DND-41 (cell line): Measurements from ENCODE around the gene SNAPC4.

Experiments used
- ATAC-seq: fragments of 200-7000 bp; cut with Tn5 transposase; 3 replicates; pipeline ENCODE4 v1.9.1; 2021; ENCODE audit warnings: low read depth; ENCODE audit not compliant: insufficient read depth
- DNase-seq: peaks from one replicate; pipeline ENCODE4 v3.0.0-alpha.2; 2020
- H2AFZ ChIP-seq: 2 replicates; pipeline ENCODE4 v1.6.0; 2012; ENCODE audit warnings: low read depth, low read length
- H3K27ac ChIP-seq: 2 replicates; pipeline ENCODE4 v1.5.1; 2012; ENCODE audit warnings: low read length, inconsistent platforms
- H3K27me3 ChIP-seq: fragments of 200-600 bp; sonication (generic); 2 replicates; pipeline ENCODE4 v1.6.0; 2012; ENCODE audit warnings: low read length, mild to moderate bottlenecking, inconsistent platforms; ENCODE audit not compliant: insufficient read depth, poor library complexity
- H3K36me3 ChIP-seq: 2 replicates; pipeline ENCODE4 v1.5.1; 2012; ENCODE audit warnings: low read length, inconsistent platforms; ENCODE audit not compliant: insufficient read depth
- H3K4me1 ChIP-seq: 2 replicates; pipeline ENCODE4 v1.5.1; 2012; ENCODE audit warnings: mild to moderate bottlenecking, low read length; ENCODE audit not compliant: insufficient read depth
- H3K4me2 ChIP-seq: 2 replicates; pipeline ENCODE4 v1.6.0; 2012; ENCODE audit warnings: mild to moderate bottlenecking, moderate library complexity, low read length, inconsistent platforms; ENCODE audit not compliant: insufficient read depth
- H3K4me3 ChIP-seq, 2 experiments: fragments of 200-600 bp in 1 of 2; shearing (Covaris generic) in 1 of 2; 2 replicates each; pipeline ENCODE4 v1.5.1; 2012 to 2016; ENCODE audit warnings: inconsistent platforms in 2 of 2, low read length in 2 of 2, mild to moderate bottlenecking in 2 of 2, low read depth in 1 of 2, moderate library complexity in 1 of 2
- H3K79me2 ChIP-seq: 2 replicates; pipeline ENCODE4 v1.6.0; 2012; ENCODE audit warnings: low read length, inconsistent platforms; ENCODE audit not compliant: insufficient read depth
- H3K9ac ChIP-seq: 2 replicates; pipeline ENCODE4 v1.6.0; 2012; ENCODE audit warnings: low read depth, mild to moderate bottlenecking, inconsistent platforms, low read length, moderate library complexity
- H3K9me3 ChIP-seq: 2 replicates; pipeline ENCODE4 v1.5.1; 2012; ENCODE audit warnings: low read length, moderate library complexity, mild to moderate bottlenecking, inconsistent platforms; ENCODE audit not compliant: insufficient read depth, severe bottlenecking
- H4K20me1 ChIP-seq: 2 replicates; pipeline ENCODE4 v1.6.0; 2012; ENCODE audit warnings: low read length; ENCODE audit not compliant: insufficient read depth
- CTCF ChIP-seq: IDR thresholded peaks from 2 replicates; pipeline ENCODE4 v1.5.1; 2012; ENCODE audit warnings: borderline replicate concordance, low read length, moderate library complexity, mild to moderate bottlenecking; ENCODE audit not compliant: poor library complexity, severe bottlenecking; ENCODE audit errors: extremely low read depth
- EZH2 ChIP-seq: IDR thresholded peaks from 3 replicates; pipeline ENCODE4 v1.6.1; 2012; ENCODE audit warnings: borderline replicate concordance, low read depth, mild to moderate bottlenecking, moderate library complexity, low read length, inconsistent platforms; ENCODE audit not compliant: severe bottlenecking

SNAPC4 gene

GRCh38 chr9:136386018-136386417, 14.0 kb downstream of the SNAPC4 start:
- Histone ChIP-seq H3K79me2 (no peaks in the 10 kb centered on the region), H3K4me1 (peaks cover 13% of the 10 kb centered on the region), H3K9ac (no peak overlapping the region), H3K27me3 (no peaks in the 10 kb centered on the region), H3K27ac (no peak overlapping the region), H3K4me2 (no peak overlapping the region), H3K4me3 (no peak overlapping the region), H2AFZ (no peak overlapping the region), H3K9me3 (no peaks in the 10 kb centered on the region), H4K20me1 (peaks cover 26% of the 10 kb centered on the region), H3K36me3 (peaks cover 65% of the 10 kb centered on the region)
- TF ChIP-seq EZH2: no peak
- TF ChIP-seq CTCF: no peak
- ATAC-seq: no peak
- DNase-seq: no peak

GRCh38 chr9:136385015-136385414, 15.0 kb downstream of the SNAPC4 start:
- Histone ChIP-seq H3K4me1 (peaks cover 13% of the 10 kb centered on the region), H4K20me1 (peaks cover 25% of the 10 kb centered on the region), H3K4me2 (no peak overlapping the region), H3K27me3 (no peaks in the 10 kb centered on the region), H2AFZ (no peak overlapping the region), H3K9me3 (no peaks in the 10 kb centered on the region), H3K9ac (no peak overlapping the region), H3K27ac (no peak overlapping the region), H3K79me2 (no peaks in the 10 kb centered on the region), H3K4me3 (no peak overlapping the region), H3K36me3 (peaks cover 71% of the 10 kb centered on the region)
- DNase-seq (peak; percentile 56), ATAC-seq (peak; percentile 88)
- TF ChIP-seq CTCF (no peak), EZH2 (no peak)

GRCh38 chr9:136383436-136383835, 16.5 kb downstream of the SNAPC4 start:
- H4K20me1 ChIP-seq: peaks cover 25% of the 10 kb centered on the region
- H3K79me2 ChIP-seq: no peaks in the 10 kb centered on the region
- DNase-seq (no peak), ATAC-seq (no peak)
- no peak overlapping the region for H2AFZ ChIP-seq
- H3K4me2 ChIP-seq: no peak overlapping the region
- TF ChIP-seq EZH2 (no peak), CTCF (no peak)
- no peak overlapping the region for H3K9ac ChIP-seq
- H3K27ac ChIP-seq: no peak overlapping the region
- H3K9me3 ChIP-seq: no peaks in the 10 kb centered on the region
- no peak overlapping the region for H3K4me3 ChIP-seq
- H3K27me3 ChIP-seq: no peaks in the 10 kb centered on the region
- peaks cover 68% of the 10 kb centered on the region for H3K36me3 ChIP-seq
- peaks cover 13% of the 10 kb centered on the region for H3K4me1 ChIP-seq
